Measurements from ENCODE around the gene RNF114.
"Not testable (repeated sequence)": the region's sequence is repeated elsewhere in the genome, so short reads cannot be mapped to it uniquely, and the experiment has no call there.

Gene RNF114

GRCh38 chr20:49928411-49929141, 7.6 kb upstream of the RNF114 start:
- no peak for FAIRE-seq

- FAIRE-seq: no peak
Measured at GRCh38 chr20:49929142-49929494, 7.1 kb upstream of the RNF114 start.

- no peak for FAIRE-seq
Measured at GRCh38 chr20:49935746-49936152, 448 bp upstream of the RNF114 start.

- no peak for FAIRE-seq
Measured at GRCh38 chr20:49937027-49937929, 1.1 kb downstream of the RNF114 start.

- FAIRE-seq: no peak
Measured at GRCh38 chr20:49938173-49939163, 2.3 kb downstream of the RNF114 start.

GRCh38 chr20:49941456-49941855, 5.3 kb downstream of the RNF114 start:
- FAIRE-seq: no peak

GRCh38 chr20:49942303-49942702, 6.1 kb downstream of the RNF114 start:
- FAIRE-seq: no peak

GRCh38 chr20:49942942-49943341, 6.7 kb downstream of the RNF114 start:
- FAIRE-seq: no peak

- FAIRE-seq: no peak
Measured at GRCh38 chr20:49945306-49945700, 9.1 kb downstream of the RNF114 start.

- no peak for FAIRE-seq
Measured at GRCh38 chr20:49945701-49946477, 9.7 kb downstream of the RNF114 start.

GRCh38 chr20:49948178-49948577, 12.0 kb downstream of the RNF114 start:
- FAIRE-seq: no peak

- FAIRE-seq: no peak
Measured at GRCh38 chr20:49948809-49949507, 12.8 kb downstream of the RNF114 start.

GRCh38 chr20:49951151-49951550, 15.0 kb downstream of the RNF114 start:
- FAIRE-seq: no peak

- no peak for FAIRE-seq
Measured at GRCh38 chr20:49955167-49955566, 19.0 kb downstream of the RNF114 start.

- FAIRE-seq: not testable (repeated sequence)
Measured at GRCh38 chr20:49955830-49956396, 19.7 kb downstream of the RNF114 start.

GRCh38 chr20:49956689-49957088, 20.5 kb downstream of the RNF114 start:
- no peak for FAIRE-seq

GRCh38 chr20:49957089-49957938, 21.1 kb downstream of the RNF114 start:
- not testable (repeated sequence) for FAIRE-seq

GRCh38 chr20:49961413-49961812, 25.2 kb downstream of the RNF114 start:
- FAIRE-seq: no peak

GRCh38 chr20:49964964-49965780, 29.0 kb downstream of the RNF114 start:
- FAIRE-seq: no peak
